GM10248 (cell line): ENCODE data around the gene TTC16.

Experiments
- CTCF ChIA-PET: fragments of 300-600 bp; sonication (Branson Sonifier 250); formaldehyde crosslinking; extraction: SDS; loops from one replicate; lab custom pipeline; 2021; ENCODE audit warnings: antibody characterized with exemption; lab: Yijun Ruan, JAX
- POLR2A ChIA-PET: fragments of 350-650 bp; sonication (Branson Sonifier 250); formaldehyde crosslinking; extraction: SDS; loops from one replicate; lab custom pipeline; 2020; ENCODE audit warnings: antibody characterized with exemption; lab: Yijun Ruan, JAX
- DNase-seq: peaks from one replicate; pipeline ENCODE4 v3.0.0; 2012; ENCODE audit errors: extremely low spot score
- CTCF ChIP-seq: IDR thresholded peaks from 2 replicates; pipeline ENCODE4 v1.5.1; 2012; ENCODE audit warnings: mild to moderate bottlenecking, low read depth; ENCODE audit errors: extremely low read depth, missing control alignments, control extremely low read depth

The TTC16 gene

GRCh38 chr9:127714951-127715469 lies 869 bp upstream of the TTC16 start:
- CTCF ChIA-PET = interaction anchor here (1.3 to 8.0 kb wide), 6 partner anchors 14 to 207 kb away, joined by 3 to 53 read pairs (median 6); partner anchors contain the start of gene TOR2A
- no peak for TF ChIP-seq CTCF
- POLR2A ChIA-PET = interaction anchor here (1.1 kb wide), 1 partner anchor 20 kb away, joined by 4 read pairs; the partner anchor contains the start of gene TOR2A
- DNase-seq = no peak

GRCh38 chr9:127716412-127716811 lies 533 bp downstream of the TTC16 start:
- no peak for TF ChIP-seq CTCF
- POLR2A ChIA-PET = interaction anchor here (1.1 kb wide), 1 partner anchor 18 kb away, joined by 4 read pairs; the partner anchor contains the start of gene TOR2A
- no peak for DNase-seq
- CTCF ChIA-PET = interaction anchor here (1.1 to 8.0 kb wide), 7 partner anchors 9 to 213 kb away, joined by 3 to 53 read pairs (median 5); partner anchors contain the start of genes CFAP157 and TOR2A

- ChIA-PET CTCF (interaction anchor here (1.2 to 8.0 kb wide), 2 partner anchors 16 to 152 kb away, joined by 5 to 53 read pairs; partner anchors contain the start of gene TOR2A), POLR2A (no interaction called here)
- no peak for DNase-seq
- no peak for TF ChIP-seq CTCF
These were observed 1.9 kb downstream of the TTC16 start for GRCh38 chr9:127717766-127718165.

- TF ChIP-seq CTCF = no peak
- ChIA-PET POLR2A (interaction anchor here (0.5 kb wide), 1 partner anchor 181 kb away, joined by 3 read pairs; no protein-coding TSS in a partner anchor), CTCF (interaction anchor here (1.2 to 8.0 kb wide), 3 partner anchors 9 to 14 kb away, joined by 4 to 53 read pairs (median 6); partner anchors contain the start of gene TOR2A)
- no peak for DNase-seq
These were observed 4.4 kb downstream of the TTC16 start for GRCh38 chr9:127720031-127720864.

- no peak for DNase-seq
- ChIA-PET CTCF (interaction anchor here (1.9 to 8.0 kb wide), 2 partner anchors 8 to 13 kb away, joined by 6 to 53 read pairs; partner anchors contain the start of gene TOR2A), POLR2A (no interaction called here)
- no peak for TF ChIP-seq CTCF
These were observed 5.0 kb downstream of the TTC16 start for GRCh38 chr9:127720865-127721227.

GRCh38 chr9:127721391-127721821 lies 5.5 kb downstream of the TTC16 start:
- DNase-seq = no peak
- TF ChIP-seq CTCF = no peak
- ChIA-PET POLR2A (interaction anchor here (0.6 kb wide), 1 partner anchor 350 kb away, joined by 3 read pairs; no protein-coding TSS in a partner anchor), CTCF (interaction anchor here (0.9 to 1.3 kb wide), 4 partner anchors 10 to 313 kb away, joined by 3 to 4 read pairs (median 4); partner anchors contain the start of gene TOR2A)
